IPS DF 6.9 (cell line): ENCODE measurements around the gene SLC48A1.
A peak's percentile ranks its signal among the peaks of the same experiment; 100 is the strongest.

Experiments
- DNase-seq: peaks from one replicate; pipeline ENCODE4 v3.0.0-alpha.2; 2013; ENCODE audit warnings: low read depth, low spot score
- H3K27ac ChIP-seq: one replicate; pipeline ENCODE4 v1.5.1; 2013; ENCODE audit warnings: low read length, control low read depth
- H3K27me3 ChIP-seq: 2 replicates; pipeline ENCODE4 v1.6.1; 2013; ENCODE audit warnings: mild to moderate bottlenecking, low read length; ENCODE audit not compliant: control insufficient read depth, insufficient read depth
- H3K36me3 ChIP-seq: 2 replicates; pipeline ENCODE4 v1.6.1; 2013; ENCODE audit warnings: low read length; ENCODE audit not compliant: control insufficient read depth, insufficient read depth
- H3K4me1 ChIP-seq: 2 replicates; pipeline ENCODE4 v1.6.1; 2013; ENCODE audit warnings: low read length; ENCODE audit not compliant: control insufficient read depth, insufficient read depth
- H3K4me3 ChIP-seq: 2 replicates; pipeline ENCODE4 v1.5.1; 2013; ENCODE audit warnings: mild to moderate bottlenecking, low read length
- H3K9me3 ChIP-seq: 2 replicates; pipeline ENCODE4 v1.6.1; 2013; ENCODE audit warnings: low read length, inconsistent platforms; ENCODE audit not compliant: control insufficient read depth, insufficient read depth
- WGBS: extraction: QIAGEN DNeasy Blood & Tissue Kit; methylation state at CpG from one replicate; pipeline ENCODE4 v1.1.7; 2013; ENCODE audit warnings: mixed read lengths, missing lambda C conversion rate; ENCODE audit not compliant: insufficient read length, insufficient coverage; 5-methylcytosine and 5-hydroxymethylcytosine counted together

Gene SLC48A1

GRCh38 chr12:47820631-47821345, 47.8 kb downstream of the SLC48A1 start:
- DNase-seq: no peak
- Histone ChIP-seq H3K9me3 (no peaks in the 10 kb centered on the region), H3K27ac (peak overlapping the region; percentile 54), H3K4me3 (no peak overlapping the region; the same call in 1 of the 2 replicates), H3K27me3 (no peaks in the 10 kb centered on the region), H3K4me1 (peaks cover 22% of the 10 kb centered on the region), H3K36me3 (no peaks in the 10 kb centered on the region)
- no CpG with 5 or more reads among the region's 17 CpGs for WGBS

GRCh38 chr12:47821346-47821706, 48.3 kb downstream of the SLC48A1 start:
- no CpG with 5 or more reads among the region's 4 CpGs for WGBS
- Histone ChIP-seq H3K9me3 (no peaks in the 10 kb centered on the region), H3K4me1 (peaks cover 22% of the 10 kb centered on the region), H3K27ac (no peak overlapping the region), H3K4me3 (no peak overlapping the region), H3K36me3 (no peaks in the 10 kb centered on the region), H3K27me3 (no peaks in the 10 kb centered on the region)
- DNase-seq: no peak

- H3K4me1 ChIP-seq: peaks cover 15% of the 10 kb centered on the region
- no peak overlapping the region for H3K27ac ChIP-seq
- H3K27me3 ChIP-seq: no peaks in the 10 kb centered on the region
- WGBS: no CpG with 5 or more reads among the region's 2 CpGs
- no peaks in the 10 kb centered on the region for H3K36me3 ChIP-seq
- H3K9me3 ChIP-seq: no peaks in the 10 kb centered on the region
- DNase-seq: no peak
- H3K4me3 ChIP-seq: no peak overlapping the region
Observed at GRCh38 chr12:47822401-47822800, 49.4 kb downstream of the SLC48A1 start.

GRCh38 chr12:47822863-47823262, 49.8 kb downstream of the SLC48A1 start:
- peaks cover 14% of the 10 kb centered on the region for H3K4me1 ChIP-seq
- H3K27ac ChIP-seq: no peak overlapping the region
- WGBS: no CpG with 5 or more reads among the region's 3 CpGs

GRCh38 chr12:47823422-47824086, 50.5 kb downstream of the SLC48A1 start:
- Histone ChIP-seq H3K9me3 (no peaks in the 10 kb centered on the region), H3K4me1 (peaks cover 10% of the 10 kb centered on the region)
- 90% methylated on average over 1 of the region's 5 CpGs for WGBS

More at GRCh38 chr12:47822863-47823262, 49.8 kb downstream of the SLC48A1 start:
- H3K36me3 ChIP-seq: no peaks in the 10 kb centered on the region
- DNase-seq: no peak
- no peak overlapping the region for H3K4me3 ChIP-seq
- H3K27me3 ChIP-seq: no peaks in the 10 kb centered on the region
- H3K9me3 ChIP-seq: no peaks in the 10 kb centered on the region

GRCh38 chr12:47824198-47824597, 51.2 kb downstream of the SLC48A1 start:
- DNase-seq: no peak
- WGBS: no CpG with 5 or more reads among the region's 2 CpGs
- Histone ChIP-seq H3K27me3 (no peaks in the 10 kb centered on the region), H3K9me3 (no peaks in the 10 kb centered on the region), H3K36me3 (no peaks in the 10 kb centered on the region), H3K4me3 (no peak overlapping the region), H3K4me1 (peaks cover 10% of the 10 kb centered on the region), H3K27ac (no peak overlapping the region)

More at GRCh38 chr12:47823422-47824086, 50.5 kb downstream of the SLC48A1 start:
- no peak overlapping the region for H3K27ac ChIP-seq
- no peaks in the 10 kb centered on the region for H3K27me3 ChIP-seq
- no peak for DNase-seq
- H3K36me3 ChIP-seq: no peaks in the 10 kb centered on the region
- H3K4me3 ChIP-seq: no peak overlapping the region

GRCh38 chr12:47824635-47825034, 51.6 kb downstream of the SLC48A1 start:
- no peaks in the 10 kb centered on the region for H3K36me3 ChIP-seq
- no peak for DNase-seq
- WGBS: no CpG with 5 or more reads among the region's 3 CpGs
- no peaks in the 10 kb centered on the region for H3K9me3 ChIP-seq
- no peak overlapping the region for H3K27ac ChIP-seq
- peaks cover 10% of the 10 kb centered on the region for H3K4me1 ChIP-seq
- no peaks in the 10 kb centered on the region for H3K27me3 ChIP-seq
- H3K4me3 ChIP-seq: no peak overlapping the region

GRCh38 chr12:47825173-47825639, 52.2 kb downstream of the SLC48A1 start:
- Histone ChIP-seq H3K27ac (no peak overlapping the region), H3K9me3 (no peaks in the 10 kb centered on the region), H3K36me3 (no peaks in the 10 kb centered on the region), H3K4me1 (peaks cover 10% of the 10 kb centered on the region), H3K27me3 (no peaks in the 10 kb centered on the region), H3K4me3 (no peak overlapping the region)
- DNase-seq: no peak
- WGBS: no CpG with 5 or more reads among the region's 6 CpGs

- DNase-seq: no peak
- Histone ChIP-seq H3K9me3 (no peaks in the 10 kb centered on the region), H3K4me3 (no peak overlapping the region), H3K4me1 (peaks cover 2% of the 10 kb centered on the region), H3K36me3 (no peaks in the 10 kb centered on the region), H3K27me3 (no peaks in the 10 kb centered on the region), H3K27ac (no peak overlapping the region)
- no CpG with 5 or more reads among the region's 14 CpGs for WGBS
Observed at GRCh38 chr12:47828008-47828975, 55.3 kb downstream of the SLC48A1 start.

- no peaks in the 10 kb centered on the region for H3K9me3 ChIP-seq
- no CpG with 5 or more reads among the region's 7 CpGs for WGBS
- H3K27me3 ChIP-seq: no peaks in the 10 kb centered on the region
- H3K4me3 ChIP-seq: no peak overlapping the region
- DNase-seq: no peak
- no peak overlapping the region for H3K27ac ChIP-seq
- H3K36me3 ChIP-seq: no peaks in the 10 kb centered on the region
- peaks cover 2% of the 10 kb centered on the region for H3K4me1 ChIP-seq
Observed at GRCh38 chr12:47828976-47829482, 56.0 kb downstream of the SLC48A1 start.
